Stimulated activated CD4-positive, alpha-beta T cell treated with anti-CD3 and anti-CD28 coated beads, Interleukin-15, amount 100 ng/mL, for 48 hours (primary cell): Measurements from ENCODE around the gene RPS27L.
"Not testable (repeated sequence)": the region's sequence is repeated elsewhere in the genome, so short reads cannot be mapped to it uniquely, and the experiment has no call there.

Source experiments
- DNase-seq, 2 donors: peaks; one replicate each; pipeline ENCODE4 v3.0.0-alpha.2; 2020; ENCODE audit warnings: low read depth in 2 of 2

RPS27L gene

GRCh38 chr15:63140936-63141335, 16.3 kb downstream of the RPS27L start:
- no peak for DNase-seq

GRCh38 chr15:63136742-63137141, 20.5 kb downstream of the RPS27L start:
- no peak for DNase-seq

GRCh38 chr15:63135804-63136203, 21.5 kb downstream of the RPS27L start:
- no peak for DNase-seq

GRCh38 chr15:63135281-63135680, 22.0 kb downstream of the RPS27L start:
- DNase-seq: no peak

- no peak for DNase-seq
These were observed 22.9 kb downstream of the RPS27L start for GRCh38 chr15:63134245-63134985.

GRCh38 chr15:63133786-63134185, 23.5 kb downstream of the RPS27L start:
- no peak for DNase-seq

GRCh38 chr15:63126726-63127125, 30.6 kb downstream of the RPS27L start:
- no peak for DNase-seq

- DNase-seq: no peak
These were observed 32.8 kb downstream of the RPS27L start for GRCh38 chr15:63124506-63124905.

GRCh38 chr15:63122002-63122875, 35.0 kb downstream of the RPS27L start:
- peak; percentile 27 to 83 for DNase-seq

GRCh38 chr15:63121382-63122001, 35.8 kb downstream of the RPS27L start, which contains the start of gene LACTB:
TSS of gene LACTB (plus strand) at chr15:63121861. CDS start at chr15:63121872, 11 bp downstream.
- peak; percentile 67 to 72 for DNase-seq

- no peak for DNase-seq
These were observed 38.4 kb downstream of the RPS27L start for GRCh38 chr15:63118854-63119253.

GRCh38 chr15:63114465-63114864, 42.8 kb downstream of the RPS27L start:
- DNase-seq: no peak

GRCh38 chr15:63112871-63113270, 44.4 kb downstream of the RPS27L start:
- DNase-seq: no peak

GRCh38 chr15:63111481-63111880, 45.8 kb downstream of the RPS27L start:
- DNase-seq: no peak

GRCh38 chr15:63110428-63111026, 46.8 kb downstream of the RPS27L start:
- DNase-seq: no peak

- DNase-seq: no peak
These were observed 47.4 kb downstream of the RPS27L start for GRCh38 chr15:63109920-63110319.

GRCh38 chr15:63109498-63109897, 47.8 kb downstream of the RPS27L start:
- DNase-seq: no peak

GRCh38 chr15:63107895-63108546, 49.3 kb downstream of the RPS27L start:
- no peak for DNase-seq

GRCh38 chr15:63105354-63105753, 51.9 kb downstream of the RPS27L start:
- DNase-seq: not testable (repeated sequence)

GRCh38 chr15:63104727-63105126, 52.5 kb downstream of the RPS27L start:
- no peak for DNase-seq

- no peak for DNase-seq
These were observed 53.9 kb downstream of the RPS27L start for GRCh38 chr15:63103416-63103815.
